Motor neuron (in vitro differentiated cells): ENCODE data around the gene HIGD1A. TPM values are rescaled to one million over a fixed set of nuclear protein-coding genes. Genes with fewer than 3 reads are reported as not detected.
"Not testable (repeated sequence)": the region's sequence is repeated elsewhere in the genome, so short reads cannot be mapped to it uniquely, and the experiment has no call there.

ENCODE experiments used
- ATAC-seq, 8 experiments: fragments of 200-7000 bp; cut with Tn5 transposase; replicated peaks in 6 of 8; 2 replicates each; pipeline ENCODE4 v1.8.0; 2021; ENCODE audit warnings: mild to moderate bottlenecking in 8 of 8, moderate library complexity in 8 of 8
- H3K27ac ChIP-seq, 2 donors: fragments of 250-450 bp; sonication (Bioruptor Pico); 2 replicates each; pipeline ENCODE4 v1.9.0; 2021; ENCODE audit warnings: antibody characterized with exemption in 2 of 2, mild to moderate bottlenecking in 2 of 2, moderate library complexity in 1 of 2
- H3K4me1 ChIP-seq, 2 donors: fragments of 250-450 bp; sonication (Bioruptor Pico); replicated peaks in 1 of 2; 2 replicates each; pipeline ENCODE4 v1.6.1; 2021; ENCODE audit warnings: antibody characterized with exemption in 2 of 2, mild to moderate bottlenecking in 2 of 2, moderate library complexity in 1 of 2
- H3K4me3 ChIP-seq, 5 donors: fragments of 250-450 bp; sonication (Bioruptor Pico); 2 replicates each; pipeline ENCODE4 v1.9.0; 2021; ENCODE audit warnings: antibody characterized with exemption in 5 of 5, mild to moderate bottlenecking in 5 of 5, moderate library complexity in 4 of 5
- WGBS, 10 experiments: fragments of 450-650 bp; shearing (Covaris generic); methylation state at CpG; one replicate each; pipeline ENCODE4 v1.0.0; 2022; 5-methylcytosine and 5-hydroxymethylcytosine counted together
- in situ Hi-C, 9 experiments: fragments of 400-800 bp; cut with MboI; loops; one replicate each; pipeline ENCODE4 v1.15.0; 2021; ENCODE audit warnings: low sequenced_read_pairs in 9 of 9, low pct_unique_long_range_greater_than_20kb in 2 of 9; ENCODE audit not compliant: unreplicated experiment in 9 of 9
- total RNA-seq, 8 experiments: library from RNA; unstranded; fragments of 300-600 nt; gene quantifications; 2 replicates each; pipeline versions ENCODE4 v1.2.3 to v1.2.4, GENCODE V29; 2022

The HIGD1A gene
- total RNA-seq, 8 experiments from 2014 or later, result 126 to 236 (median 151) TPM

GRCh38 chr3:42822828-42823227, 18.5 kb upstream of the HIGD1A start:
- Histone ChIP-seq H3K4me3 (no peak overlapping the region), H3K27ac (no peak overlapping the region), H3K4me1 (peaks cover 5 to 17% of the 10 kb centered on the region in 2 donors)
- ATAC-seq, result peak in 3 of 8 experiments; percentile 3 to 22 (median 13)
- in situ Hi-C loops, result no loop called here
- 75 to 100% (median 94%) methylated on average over 2 to 3 of the region's 3 CpGs; no CpG with 5 or more reads in 1 of the 10 experiments for WGBS, 10 experiments

GRCh38 chr3:42820746-42821051, 16.4 kb upstream of the HIGD1A start:
- ATAC-seq, result no peak
- WGBS, 10 experiments, result 60 to 100% (median 91%) methylated on average over 1 to 6 of the region's 6 CpGs; no CpG with 5 or more reads in 2 of the 10 experiments
- in situ Hi-C loops, result no loop called here
- no peak overlapping the region for H3K4me3 ChIP-seq
- H3K27ac ChIP-seq, result no peak overlapping the region
- peaks cover 8 to 17% of the 10 kb centered on the region in 2 donors for H3K4me1 ChIP-seq

GRCh38 chr3:42819351-42819965, 15.2 kb upstream of the HIGD1A start:
- H3K27ac ChIP-seq, result no peak overlapping the region
- ATAC-seq, result peak in 6 of 8 experiments; percentile 50 to 81 (median 66)
- no peak overlapping the region for H3K4me3 ChIP-seq
- H3K4me1 ChIP-seq, result peaks cover 19 to 28% of the 10 kb centered on the region in 2 donors
- in situ Hi-C loops, result no loop called here
- 0 to 50% (median 19%) methylated on average over 1 to 2 of the region's 2 CpGs; no CpG with 5 or more reads in 5 of the 10 experiments for WGBS, 10 experiments

- Histone ChIP-seq H3K4me1 (peaks cover 18 to 28% of the 10 kb centered on the region in 2 donors), H3K27ac (no peak overlapping the region), H3K4me3 (no peak overlapping the region)
- in situ Hi-C loops, result no loop called here
- WGBS, 10 experiments, result 0 to 86% (median 67%) methylated on average over 1 to 2 of the region's 2 CpGs; no CpG with 5 or more reads in 7 of the 10 experiments
- no peak for ATAC-seq
Measured at GRCh38 chr3:42815826-42816225, 11.5 kb upstream of the HIGD1A start.

GRCh38 chr3:42814914-42815507, 10.7 kb upstream of the HIGD1A start:
- 0 to 29% (median 7%) methylated on average over 1 to 2 of the region's 2 CpGs; no CpG with 5 or more reads in 5 of the 10 experiments for WGBS, 10 experiments
- peak in 7 of 8 experiments; percentile 75 to 93 (median 84) for ATAC-seq

GRCh38 chr3:42814246-42814645, 10.0 kb upstream of the HIGD1A start:
- 76 to 96% (median 83%) methylated on average over 2 to 5 of the region's 5 CpGs for WGBS, 10 experiments
- no peak for ATAC-seq
- Histone ChIP-seq H3K27ac (no peak overlapping the region), H3K4me3 (no peak overlapping the region), H3K4me1 (peaks cover 12 to 23% of the 10 kb centered on the region in 2 donors)
- in situ Hi-C loops, result no loop called here

More at GRCh38 chr3:42814914-42815507, 10.7 kb upstream of the HIGD1A start:
- Histone ChIP-seq H3K4me3 (no peak overlapping the region), H3K4me1 (peaks cover 18 to 28% of the 10 kb centered on the region in 2 donors), H3K27ac (no peak overlapping the region)
- in situ Hi-C loops, result no loop called here

GRCh38 chr3:42811118-42811883, 7.0 kb upstream of the HIGD1A start:
- 63 to 100% (median 83%) methylated on average over 1 to 15 of the region's 15 CpGs; no CpG with 5 or more reads in 2 of the 10 experiments for WGBS, 10 experiments
- H3K4me1 ChIP-seq, result peaks cover 12 to 33% of the 10 kb centered on the region in 2 donors
- in situ Hi-C loops, ATAC-seq, H3K27ac ChIP-seq, H3K4me3 ChIP-seq: not testable (repeated sequence)

GRCh38 chr3:42810706-42811105, 6.4 kb upstream of the HIGD1A start:
- in situ Hi-C loops, H3K27ac ChIP-seq, H3K4me3 ChIP-seq, ATAC-seq: not testable (repeated sequence)
- H3K4me1 ChIP-seq, result peaks cover 13 to 30% of the 10 kb centered on the region in 2 donors
- 79 to 100% (median 87%) methylated on average over 2 to 10 of the region's 10 CpGs; no CpG with 5 or more reads in 3 of the 10 experiments for WGBS, 10 experiments

GRCh38 chr3:42809202-42809601, 4.9 kb upstream of the HIGD1A start, which contains the start of gene ACKR2:
Gene ACKR2, plus strand, starts transcription at chr3:42809445. Its CDS starts 55,058 bp downstream, at chr3:42864503.
- H3K4me3 ChIP-seq, result no peak within 1 kb of the TSS
- 0 to 100% (median 96%) methylated on average over 1 to 5 of the region's 5 CpGs; no CpG with 5 or more reads in 1 of the 10 experiments for WGBS, 10 experiments
- ATAC-seq, result no peak
- H3K27ac ChIP-seq, result no peak within 1 kb of the TSS
- in situ Hi-C loops, result no loop called here
- peaks cover 8 to 25% of the 10 kb centered on the region in 2 donors for H3K4me1 ChIP-seq

- in situ Hi-C loops, result no loop called here
- WGBS, 10 experiments, result 81 to 100% (median 98%) methylated on average over 2 to 4 of the region's 4 CpGs; no CpG with 5 or more reads in 2 of the 10 experiments
- ATAC-seq, result no peak
- H3K4me1 ChIP-seq, result peaks cover 8 to 25% of the 10 kb centered on the region in 2 donors
- no peak overlapping the region for H3K27ac ChIP-seq
- no peak overlapping the region for H3K4me3 ChIP-seq
Measured at GRCh38 chr3:42807929-42808328, 3.6 kb upstream of the HIGD1A start.

- Histone ChIP-seq H3K4me3 (peak overlapping the region; percentile 75 to 100 (median 81)), H3K27ac (no peak overlapping the region), H3K4me1 (peaks cover 21 to 39% of the 10 kb centered on the region in 2 donors)
- ATAC-seq, result peak in 1 of 8 experiments; percentile 16
- WGBS, 10 experiments, result 15 to 60% (median 28%) methylated on average over 1 to 18 of the region's 23 CpGs; no CpG with 5 or more reads in 1 of the 10 experiments
- in situ Hi-C loops, result no loop called here
Measured at GRCh38 chr3:42805141-42805821, 991 bp upstream of the HIGD1A start.

GRCh38 chr3:42804831-42805132, 492 bp upstream of the HIGD1A start:
- in situ Hi-C loops, result no loop called here
- H3K27ac ChIP-seq, result peak overlapping the region; percentile 46 to 71
- ATAC-seq, result peak in 7 of 8 experiments; percentile 7 to 51 (median 46)
- peak overlapping the region; percentile 75 to 100 (median 81) for H3K4me3 ChIP-seq
- WGBS, 10 experiments, result 0 to 5% (median 0%) methylated on average over 1 to 9 of the region's 13 CpGs; no CpG with 5 or more reads in 4 of the 10 experiments
- peaks cover 21 to 39% of the 10 kb centered on the region in 2 donors for H3K4me1 ChIP-seq
